Body of pancreas (tissue), 4 donors: Measurements from ENCODE around the gene NIN. TPM values are rescaled to one million over a fixed set of nuclear protein-coding genes. Genes with fewer than 3 reads are reported as not detected.

Experiments used
- ATAC-seq: fragments of 150-250 bp; one replicate; pipeline ENCODE4 v1.9.1; 2016
- DNase-seq, 4 donors: peaks; one replicate each; pipeline ENCODE4 v3.0.0-alpha.2; 2019
- H3K27ac ChIP-seq, 4 donors: fragments of 200-600 bp; sonication (generic); 1 replicate in 3 of 4; 2 replicates in 1 of 4; pipeline versions ENCODE4 v1.5.1 to v1.6.1; 2016 to 2019; ENCODE audit warnings: mild to moderate bottlenecking in 1 of 4, mixed read lengths in 1 of 4, moderate library complexity in 1 of 4
- H3K27me3 ChIP-seq, 2 donors: fragments of 200-600 bp; sonication (generic); one replicate each; pipeline ENCODE4 v1.6.0; 2016; ENCODE audit warnings: mild to moderate bottlenecking in 1 of 2
- H3K36me3 ChIP-seq, 2 donors: fragments of 200-600 bp; sonication (generic); replicated peaks in 1 of 2; 2 replicates each; pipeline ENCODE4 v1.5.1; 2016; ENCODE audit warnings: low read depth in 2 of 2; ENCODE audit not compliant: insufficient read depth in 1 of 2
- H3K4me1 ChIP-seq: fragments of 200-600 bp; sonication (generic); one replicate; pipeline ENCODE4 v1.6.0; 2016
- H3K4me3 ChIP-seq, 2 donors: fragments of 200-600 bp; sonication (generic); 1 replicate in 1 of 2; 2 replicates in 1 of 2; pipeline ENCODE4 v1.5.1; 2016 to 2019
- H3K9me3 ChIP-seq, 3 donors: fragments of 200-600 bp; sonication (generic); 1 replicate in 2 of 3; 2 replicates in 1 of 3; pipeline ENCODE4 v1.5.1; 2016
- CTCF ChIP-seq, 7 experiments: fragments of 450-650 bp in 4 of 7; fragments of 200-600 bp in 3 of 7; sonication (generic) in 3 of 7; IDR thresholded peaks; one replicate each; pipeline ENCODE4 v1.5.1; 2016 to 2019; ENCODE audit warnings: antibody characterized with exemption in 7 of 7
- POLR2A ChIP-seq, 3 donors: fragments of 450-650 bp; IDR thresholded peaks; one replicate each; pipeline ENCODE4 v1.6.1; 2016; ENCODE audit warnings: antibody characterized with exemption in 3 of 3, mild to moderate bottlenecking in 2 of 3
- WGBS, 2 donors: methylation state at CpG; one replicate each; pipeline ENCODE4 v1.1.5; 2017; 5-methylcytosine and 5-hydroxymethylcytosine counted together
- intact Hi-C: fragments of 100-400 bp; cut with DNase I; formaldehyde crosslinking; loops from one replicate; pipeline ENCODE4 v1.15.1; 2023
- total RNA-seq, 2 donors: library from RNA; depleted of rRNA; stranded (reverse); fragments of >200 nt; gene quantifications; one replicate each; pipeline ENCODE4 v1.1.0, GENCODE V29; 2016

Gene NIN
- total RNA-seq, 2 donors from 2014 or later: 6.6 to 16.9 TPM

DNA sequence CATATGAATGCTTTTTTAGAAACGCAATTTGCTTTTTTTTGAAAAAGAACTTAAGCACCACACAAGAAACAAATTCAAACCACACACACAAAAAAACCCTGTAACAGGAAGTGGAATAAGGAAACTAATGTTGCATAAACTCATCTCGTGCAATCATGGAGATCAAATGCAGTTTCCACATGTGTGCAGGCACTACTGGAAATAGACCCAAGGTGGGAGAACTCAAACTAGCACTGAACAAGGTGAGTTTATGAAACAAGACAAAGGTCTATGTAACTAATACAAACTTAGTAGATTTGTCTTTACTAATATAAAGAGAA lies 17.5 kb downstream of the NIN start:
- H3K36me3 ChIP-seq: no peaks in the 10 kb centered on the region
- WGBS, 2 donors: 49 to 86% methylated on average over 2 of the region's 2 CpGs
- no peak for ATAC-seq

GRCh38 chr14:50812856-50813543 lies 18.0 kb downstream of the NIN start:
- H3K27me3 ChIP-seq: no peaks in the 10 kb centered on the region
- no peak overlapping the region for H3K4me3 ChIP-seq
- no peaks in the 10 kb centered on the region for H3K4me1 ChIP-seq
- ATAC-seq (no peak), DNase-seq (no peak)
- TF ChIP-seq CTCF (IDR thresholded peaks at IDR 0.05): no peak
- TF ChIP-seq POLR2A (IDR thresholded peaks at IDR 0.05): no peak
- peak overlapping the region in 1 of 4 donors; percentile 8 for H3K27ac ChIP-seq
- intact Hi-C loops: no loop called here
- no peaks in the 10 kb centered on the region for H3K36me3 ChIP-seq
- 86 to 94% methylated on average over 8 of the region's 8 CpGs for WGBS, 2 donors
- H3K9me3 ChIP-seq: no peaks in the 10 kb centered on the region

More for the DNA sequence above, 17.5 kb downstream of the NIN start:
- Histone ChIP-seq H3K27ac (peak overlapping the region in 1 of 4 donors; percentile 8), H3K4me1 (no peaks in the 10 kb centered on the region), H3K9me3 (no peaks in the 10 kb centered on the region), H3K4me3 (no peak overlapping the region), H3K27me3 (no peaks in the 10 kb centered on the region)
- intact Hi-C loops: no loop called here
- no peak for DNase-seq
- TF ChIP-seq POLR2A (IDR thresholded peaks at IDR 0.05) (no peak), CTCF (IDR thresholded peaks at IDR 0.05) (no peak)

DNA sequence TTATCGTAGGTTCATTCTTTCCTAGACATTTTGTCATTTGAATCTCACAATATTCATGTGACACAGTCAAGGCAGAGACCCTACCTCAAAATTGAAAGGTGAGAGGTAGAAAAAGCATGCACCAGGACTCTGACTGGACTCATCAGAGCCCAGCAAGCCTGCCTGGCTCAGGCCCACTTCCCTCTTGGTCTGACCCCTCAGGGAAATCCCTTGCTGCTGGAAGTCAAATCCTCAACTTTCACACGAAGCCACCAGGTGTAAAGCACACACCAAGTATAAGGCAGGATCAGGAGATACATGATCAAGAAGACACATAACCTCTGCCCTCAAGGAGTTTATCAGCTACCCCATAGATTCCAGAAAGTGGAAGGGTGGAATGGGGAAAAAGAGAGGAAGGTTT lies 18.8 kb downstream of the NIN start:
- intact Hi-C loops: no loop called here
- Histone ChIP-seq H3K27ac (no peak overlapping the region), H3K9me3 (no peaks in the 10 kb centered on the region), H3K4me3 (no peak overlapping the region), H3K27me3 (no peaks in the 10 kb centered on the region), H3K36me3 (no peaks in the 10 kb centered on the region), H3K4me1 (no peaks in the 10 kb centered on the region)
- ATAC-seq: no peak
- DNase-seq: no peak
- WGBS, 2 donors: 75 to 86% methylated on average over 2 of the region's 2 CpGs
- TF ChIP-seq POLR2A (IDR thresholded peaks at IDR 0.05) (no peak), CTCF (IDR thresholded peaks at IDR 0.05) (no peak)

GRCh38 chr14:50808053-50808452 lies 22.9 kb downstream of the NIN start:
- no peak for TF ChIP-seq CTCF (IDR thresholded peaks at IDR 0.05)
- no peak for TF ChIP-seq POLR2A (IDR thresholded peaks at IDR 0.05)
- 63 to 88% methylated on average over 4 to 5 of the region's 5 CpGs for WGBS, 2 donors

More at GRCh38 chr14:50808053-50808452, 22.9 kb downstream of the NIN start:
- H3K27me3 ChIP-seq: no peaks in the 10 kb centered on the region
- no peaks in the 10 kb centered on the region for H3K9me3 ChIP-seq
- H3K4me1 ChIP-seq: no peaks in the 10 kb centered on the region
- DNase-seq (no peak), ATAC-seq (no peak)
- no peaks in the 10 kb centered on the region for H3K36me3 ChIP-seq
- no peak overlapping the region for H3K27ac ChIP-seq
- no peak overlapping the region for H3K4me3 ChIP-seq
- intact Hi-C loops: no loop called here
